K562 (cell line): ENCODE measurements around the gene ATG14. TPM values are rescaled to one million over a fixed set of nuclear protein-coding genes. Genes with fewer than 3 reads are reported as not detected.
A peak's percentile ranks its signal among the peaks of the same experiment; 100 is the strongest.

Experiments used
- ATAC-seq: fragments of 200-7000 bp; cut with Tn5 transposase; 3 replicates; pipeline ENCODE4 v1.9.1; 2020; ENCODE audit warnings: moderate library complexity
- BruUV-seq: library from RNA; stranded (reverse); fragments of 400-500 nt; replicated peaks from 2 replicates; lab custom pipeline; 2021; lab: Mats Ljungman, UMichigan
- CTCF ChIA-PET: fragments of 300-600 bp; formaldehyde crosslinking; extraction: SDS; loops from one replicate; lab custom pipeline; 2021; ENCODE audit warnings: low intra/inter-chr PET ratio; lab: Yijun Ruan, JAX
- POLR2A ChIA-PET: fragments of 300-600, 350-650 bp; sonication (Branson Sonifier 250); formaldehyde crosslinking; extraction: SDS; loops from one replicate; lab custom pipeline; 2021; ENCODE audit warnings: antibody characterized with exemption, inconsistent platforms; lab: Yijun Ruan, JAX
- DNase-seq, 4 experiments: peaks; one replicate each; pipeline versions ENCODE4 v3.0.0 to v3.0.0-alpha.2; 2011 to 2018; ENCODE audit warnings: low spot score in 3 of 4, mixed read lengths in 3 of 4; ENCODE audit errors: extremely low read depth in 1 of 4
- FAIRE-seq: peaks from 2 replicates; lab custom pipeline; 2011; peaks lifted over from hg19 to GRCh38; lab: Jason Lieb, UNC
- H2AFZ ChIP-seq: 2 replicates; pipeline ENCODE4 v1.6.0; 2011; ENCODE audit warnings: low read depth, low read length, control low read depth, inconsistent platforms
- H3K27ac ChIP-seq: fragments of 200-600 bp; 3 replicates; pipeline ENCODE4 v1.8.0; 2011; ENCODE audit warnings: low read depth, mild to moderate bottlenecking, control low read depth, inconsistent platforms, low read length, moderate library complexity, mixed read lengths; ENCODE audit errors: extremely low read depth
- H3K27me3 ChIP-seq, 2 experiments: fragments of 300-600 bp in 1 of 2; 2 replicates in 1 of 2; 3 replicates in 1 of 2; pipeline versions ENCODE4 v1.6.0 to v1.8.0; 2011; ENCODE audit warnings: inconsistent platforms in 2 of 2, low read length in 2 of 2, mild to moderate bottlenecking in 1 of 2, mixed read lengths in 1 of 2, moderate library complexity in 1 of 2; ENCODE audit not compliant: control insufficient read depth in 2 of 2, insufficient read depth in 2 of 2
- H3K36me3 ChIP-seq: fragments of 300-600 bp; 3 replicates; pipeline ENCODE4 v1.8.0; 2011; ENCODE audit warnings: mild to moderate bottlenecking, low read length, inconsistent platforms; ENCODE audit not compliant: control insufficient read depth, insufficient read depth
- H3K4me1 ChIP-seq, 2 experiments: fragments of 200-600 bp in 1 of 2; replicated peaks in 1 of 2; 2 replicates in 1 of 2; 3 replicates in 1 of 2; pipeline versions ENCODE4 v1.5.1 to v1.8.0; 2011; ENCODE audit warnings: inconsistent platforms in 2 of 2, low read length in 2 of 2, mild to moderate bottlenecking in 1 of 2, mixed read lengths in 1 of 2, moderate library complexity in 1 of 2; ENCODE audit not compliant: control insufficient read depth in 2 of 2, insufficient read depth in 2 of 2
- H3K4me2 ChIP-seq: 2 replicates; pipeline ENCODE4 v1.6.1; 2011; ENCODE audit warnings: low read length, control low read depth, inconsistent platforms, mixed read lengths; ENCODE audit not compliant: insufficient read depth
- H3K4me3 ChIP-seq: fragments of 200-600 bp; sonication (generic), shearing (Covaris generic); 2 replicates; pipeline ENCODE4 v1.5.1; 2016; ENCODE audit warnings: control low read depth, inconsistent platforms
- H3K79me2 ChIP-seq: fragments of 200-600 bp; 3 replicates; pipeline ENCODE4 v1.8.0; 2011; ENCODE audit warnings: low read length, inconsistent platforms; ENCODE audit not compliant: control insufficient read depth, insufficient read depth
- H3K9ac ChIP-seq, 2 experiments: 2 replicates each; pipeline versions ENCODE4 v1.6.0 to v1.6.1; 2011; ENCODE audit warnings: low read depth in 2 of 2, low read length in 2 of 2, control low read depth in 1 of 2, inconsistent platforms in 1 of 2, mild to moderate bottlenecking in 1 of 2, mixed read lengths in 1 of 2; ENCODE audit not compliant: insufficient read depth in 1 of 2
- H3K9me1 ChIP-seq: one replicate; pipeline ENCODE4 v1.6.0; 2011; ENCODE audit warnings: inconsistent platforms, mild to moderate bottlenecking, low read length, moderate library complexity; ENCODE audit not compliant: control insufficient read depth, insufficient read depth
- H3K9me3 ChIP-seq: replicated peaks from 2 replicates; pipeline ENCODE4 v1.5.1; 2011; ENCODE audit warnings: low read depth, low read length, inconsistent platforms; ENCODE audit not compliant: control insufficient read depth, insufficient read depth
- H4K20me1 ChIP-seq: replicated peaks from 2 replicates; pipeline ENCODE4 v1.6.1; 2011; ENCODE audit warnings: low read length, inconsistent platforms, mixed read lengths; ENCODE audit not compliant: control insufficient read depth, insufficient read depth
- CTCF ChIP-seq, 3 experiments: IDR thresholded peaks in 2 of 3; conservative IDR thresholded peaks in 1 of 3; 2 replicates each; pipeline ENCODE4 v1.5.1; 2011 to 2012; ENCODE audit warnings: low read length in 3 of 3, mild to moderate bottlenecking in 3 of 3, control low read depth in 2 of 3, improper control_type of control experiment in 1 of 3, inconsistent platforms in 1 of 3, low read depth in 1 of 3, mixed read lengths in 1 of 3, moderate library complexity in 1 of 3; ENCODE audit not compliant: insufficient read depth in 2 of 3
- NR2C1 ChIP-seq, 2 experiments: fragments of 450-650 bp; IDR thresholded peaks; 2 replicates each; pipeline ENCODE4 v1.6.1; 2017; ENCODE audit warnings: mild to moderate bottlenecking in 2 of 2, antibody characterized with exemption in 1 of 2, inconsistent platforms in 1 of 2, missing compliant biosample characterization in 1 of 2, missing genetic modification characterization in 1 of 2
- SIN3B ChIP-seq: fragments of 450-650 bp; IDR thresholded peaks from 2 replicates; pipeline ENCODE4 v1.6.1; 2017; ENCODE audit warnings: low read depth, mild to moderate bottlenecking, moderate library complexity
- WGBS: fragments of 100-300 bp; shearing (Covaris generic); methylation state at CpG from one replicate; pipeline ENCODE4 v1.1.6; 2016; ENCODE audit warnings: low coverage, mixed read lengths; ENCODE audit not compliant: insufficient coverage; ENCODE audit errors: missing lambda C conversion rate; 5-methylcytosine and 5-hydroxymethylcytosine counted together
- in situ Hi-C: fragments of 300-500 bp; cut with MboI; formaldehyde crosslinking; loops from 4 replicates; pipeline ENCODE4 v1.15.0; 2018; ENCODE audit warnings: inconsistent platforms, mixed read lengths
- intact Hi-C: fragments of 100-400 bp; cut with micrococcal nuclease; formaldehyde crosslinking; loops from 2 replicates; pipeline ENCODE4 v1.14.2; 2022
- polyA plus RNA-seq, 8 experiments: library from polyadenylated mRNA; depleted of rRNA in 4 of 8; stranded (reverse) in 5 of 8; unstranded in 3 of 8; fragments of >200 nt; fragmentation: Nextera tagmentation in 2 of 8; fragmentation: Illumina TruSeq in 1 of 8; extraction: Ambion mirVana in 2 of 8; extraction: Trizol in 1 of 8; gene quantifications; 2 replicates each; pipeline versions ENCODE4 v1.2.1 to v1.2.3, GENCODE V29; 2011 to 2014; ENCODE audit warnings: inconsistent platforms in 1 of 8, missing spikeins in 1 of 8
- total RNA-seq, 7 experiments: library from RNA; depleted of rRNA in 6 of 7; stranded (reverse); fragments of >200 nt in 6 of 7; fragmentation: Illumina TruSeq in 2 of 7; extraction: Trizol in 2 of 7; gene quantifications; 2 replicates each; pipeline versions ENCODE4 v1.2.1 to v1.2.3, GENCODE V29; 2011 to 2021; ENCODE audit warnings: low replicate concordance in 1 of 7

Gene ATG14
- total and polyA plus RNA-seq, 9 of the 15 experiments (the other 6 are each of a cell fraction or from before 2014, with no cell fraction given) = 0.55 to 4.2 (median 3.5) TPM

- no peak overlapping the region for H2AFZ ChIP-seq
- BruUV-seq = no TSS peak
- TF ChIP-seq SIN3B (no peak), NR2C1 (IDR thresholded peaks at IDR 0.05) (no peak), NR2C1 (tag; IDR thresholded peaks at IDR 0.05) (no peak), CTCF (IDR thresholded peaks at IDR 0.05 in 2 of 3, conservative IDR thresholded peaks at IDR 0.05 in 1 of 3; ENCODE audit: insufficient read depth in 2 of 3, low read depth in 1 of 3, low read length in 3 of 3) (no peak)
- H3K79me2 ChIP-seq = no peaks in the 10 kb centered on the region
- in situ Hi-C loops = loop anchor here (10.0 kb wide), 1 partner anchor 1027 kb away; no protein-coding TSS in a partner anchor
- H3K4me1 ChIP-seq = no peaks in the 10 kb centered on the region; a peak in 1 of 5 replicates
- no peaks in the 10 kb centered on the region for H3K36me3 ChIP-seq
- 7% methylated on average over 3 of the region's 3 CpGs for WGBS
- H4K20me1 ChIP-seq = no peaks in the 10 kb centered on the region
- H3K27ac ChIP-seq = no peak overlapping the region
- no peaks in the 10 kb centered on the region for H3K27me3 ChIP-seq
- no peak overlapping the region for H3K9ac ChIP-seq
- no peak overlapping the region for H3K4me3 ChIP-seq
- ChIA-PET CTCF (interaction anchor here (0.5 kb wide), 1 partner anchor 135 kb away, joined by 3 read pairs; no protein-coding TSS in a partner anchor), POLR2A (no interaction called here)
- H3K4me2 ChIP-seq = no peak overlapping the region
- peak in 3 of 4 experiments; percentile 8 to 37 (median 20) for DNase-seq
- H3K9me3 ChIP-seq = no peaks in the 10 kb centered on the region
- ATAC-seq = no peak
- H3K9me1 ChIP-seq = no peaks in the 10 kb centered on the region
- FAIRE-seq = no peak
- intact Hi-C loops = loop anchor here (10.0 kb wide), 2 partner anchors 247 to 277 kb away; no protein-coding TSS in a partner anchor
These were observed 36.5 kb upstream of the ATG14 start for GRCh38 chr14:55448141-55448614.
